Transverse colon (tissue), 4 donors: Measurements from ENCODE around the gene TMEM72.

Experiments used
- EP300 ChIP-seq: sonication (generic); formaldehyde crosslinking; IDR thresholded peaks from one replicate; pipeline ENCODE4 v1.6.1; 2017; ENCODE audit warnings: antibody characterized with exemption, low read depth
- POLR2A ChIP-seq: fragments of 450-650 bp; IDR thresholded peaks from one replicate; pipeline ENCODE4 v1.6.1; 2016; ENCODE audit warnings: antibody characterized with exemption, mild to moderate bottlenecking, moderate library complexity
- POLR2AphosphoS5 ChIP-seq, 3 donors: sonication (generic); formaldehyde crosslinking; IDR thresholded peaks; one replicate each; pipeline ENCODE4 v1.6.1; 2016; ENCODE audit warnings: antibody characterized with exemption in 3 of 3
- TF ChIP-seq, protein P1 (sequence below), 5 experiments: fragments of 200-600 bp in 3 of 5; fragments of 450-650 bp in 2 of 5; sonication (generic) in 3 of 5; IDR thresholded peaks; 1 replicate in 2 of 5; 2 replicates in 3 of 5; pipeline ENCODE4 v1.5.1; 2016 to 2017; ENCODE audit warnings: antibody characterized with exemption in 5 of 5, inconsistent platforms in 3 of 5, mild to moderate bottlenecking in 2 of 5, moderate library complexity in 1 of 5

DNA sequence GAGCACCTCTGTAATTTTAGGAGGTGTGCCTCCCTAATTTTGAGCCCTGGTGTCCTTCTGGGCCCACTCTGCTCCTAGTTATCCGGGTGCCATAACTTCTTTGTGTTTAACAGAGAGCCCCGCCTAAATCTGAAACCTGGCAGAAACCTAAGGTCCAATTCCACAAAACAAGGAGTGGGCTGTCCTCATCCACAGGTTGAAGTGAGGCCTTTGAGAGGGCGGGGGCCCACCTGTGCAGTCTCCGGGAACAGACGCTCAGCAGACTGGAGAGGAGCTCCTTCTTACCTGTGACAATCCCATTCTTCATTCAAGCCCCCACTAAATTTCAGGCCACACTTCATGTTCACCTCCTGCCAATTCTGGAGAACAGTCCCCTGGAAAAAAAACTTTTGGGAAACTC lies 10.9 kb downstream of the TMEM72 start:
- TF ChIP-seq, protein P1, sequence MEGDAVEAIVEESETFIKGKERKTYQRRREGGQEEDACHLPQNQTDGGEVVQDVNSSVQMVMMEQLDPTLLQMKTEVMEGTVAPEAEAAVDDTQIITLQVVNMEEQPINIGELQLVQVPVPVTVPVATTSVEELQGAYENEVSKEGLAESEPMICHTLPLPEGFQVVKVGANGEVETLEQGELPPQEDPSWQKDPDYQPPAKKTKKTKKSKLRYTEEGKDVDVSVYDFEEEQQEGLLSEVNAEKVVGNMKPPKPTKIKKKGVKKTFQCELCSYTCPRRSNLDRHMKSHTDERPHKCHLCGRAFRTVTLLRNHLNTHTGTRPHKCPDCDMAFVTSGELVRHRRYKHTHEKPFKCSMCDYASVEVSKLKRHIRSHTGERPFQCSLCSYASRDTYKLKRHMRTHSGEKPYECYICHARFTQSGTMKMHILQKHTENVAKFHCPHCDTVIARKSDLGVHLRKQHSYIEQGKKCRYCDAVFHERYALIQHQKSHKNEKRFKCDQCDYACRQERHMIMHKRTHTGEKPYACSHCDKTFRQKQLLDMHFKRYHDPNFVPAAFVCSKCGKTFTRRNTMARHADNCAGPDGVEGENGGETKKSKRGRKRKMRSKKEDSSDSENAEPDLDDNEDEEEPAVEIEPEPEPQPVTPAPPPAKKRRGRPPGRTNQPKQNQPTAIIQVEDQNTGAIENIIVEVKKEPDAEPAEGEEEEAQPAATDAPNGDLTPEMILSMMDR (IDR thresholded peaks at IDR 0.05): no peak
- TF ChIP-seq POLR2A (no peak), EP300 (no peak), POLR2AphosphoS5 (IDR thresholded peaks at IDR 0.05) (no peak)
